ENCODE measurements around the gene ALK. TPM values are rescaled to one million over a fixed set of nuclear protein-coding genes. Genes with fewer than 3 reads are reported as not detected.

ALK gene
- total RNA-seq, 1 experiment from 2014 or later, result not detected

DNA sequence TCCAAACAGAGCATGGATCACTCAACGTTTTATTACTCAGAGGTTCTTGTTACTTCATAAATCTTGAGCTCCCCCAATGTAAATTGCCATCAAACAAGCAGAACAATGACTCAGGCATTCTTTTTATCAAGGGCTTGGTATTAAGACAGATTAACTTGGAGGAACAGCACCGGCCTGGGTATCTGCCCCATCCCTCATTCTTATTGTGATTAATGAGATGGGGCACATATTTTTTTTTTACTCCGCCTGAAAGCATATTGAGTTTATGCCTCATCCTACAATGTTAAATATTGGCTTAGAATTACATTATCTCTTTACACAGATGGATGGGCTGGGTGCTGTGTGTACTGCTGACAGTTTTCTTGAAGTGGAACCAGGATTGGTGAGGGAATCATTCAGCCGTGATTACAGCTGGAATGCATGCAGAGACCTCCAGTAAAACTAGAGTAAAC, 418.9 kb downstream of the ALK start:
- H3K14ac ChIP-seq (ENCODE audit: insufficient read depth, low read length), result no peak overlapping the region
- H3K56ac ChIP-seq (ENCODE audit: insufficient read length, low read depth, low read length), result no peak overlapping the region
- H3K23ac ChIP-seq (ENCODE audit: insufficient read length, low read depth, low read length), result no peak overlapping the region
- H3K36me3 Mint-ChIP-seq (ENCODE audit: insufficient read depth in 1 of 3, low read depth in 3 of 3), result no peaks in the 10 kb centered on the region
- no peaks in the 10 kb centered on the region; the same call in none of the 2 replicates for H3K27me3 Mint-ChIP-seq (ENCODE audit: low read depth)
- no peaks in the 10 kb centered on the region for H3K27me3 ChIP-seq (ENCODE audit: insufficient read depth, low read length)
- H4K8ac ChIP-seq (replicated peaks; ENCODE audit: insufficient read length, low read depth, low read length), result no peak overlapping the region
- no peaks in the 10 kb centered on the region for H3K4me1 ChIP-seq (ENCODE audit: insufficient read depth, low read length)
- H3K27ac Mint-ChIP-seq, result no peak overlapping the region
- no peak overlapping the region for H3K4me2 ChIP-seq (ENCODE audit: insufficient read depth, insufficient read length, low read length)
- no peak overlapping the region for H2AFZ ChIP-seq (ENCODE audit: low read length)
- no peak overlapping the region for H2BK20ac ChIP-seq (ENCODE audit: low read depth, low read length, poor library complexity, severe bottlenecking)
- no peak overlapping the region for H2BK5ac ChIP-seq (ENCODE audit: insufficient read length, low read length)
- no peak overlapping the region for H2BK15ac ChIP-seq (ENCODE audit: low read depth, low read length)
- H3K27ac ChIP-seq (ENCODE audit: insufficient read length, low read depth, low read length), result no peak overlapping the region
- H3K4ac ChIP-seq (ENCODE audit: low read depth, low read length), result no peak overlapping the region
- no peak overlapping the region for H2AK5ac ChIP-seq (ENCODE audit: insufficient read length, low read length)
- no peak overlapping the region for H4K5ac ChIP-seq (ENCODE audit: insufficient read length, low read depth, low read length)
- DNase-seq, result no peak
- H3K9ac ChIP-seq (ENCODE audit: extremely low read depth, insufficient read length, low read length), result no peak overlapping the region
- H3K4me1 Mint-ChIP-seq, result peaks cover 5 to 6% of the 10 kb centered on the region in 2 experiments; a peak in 3 of 4 replicates
- H3K9me3 Mint-ChIP-seq, result no peaks in the 10 kb centered on the region; a peak in 1 of 5 replicates
- H3T11ph ChIP-seq (ENCODE audit: low read length), result no peak overlapping the region
- H4K20me1 ChIP-seq (ENCODE audit: control insufficient read depth, insufficient read depth, insufficient read length), result no peaks in the 10 kb centered on the region
- H3K18ac ChIP-seq (ENCODE audit: insufficient read length, low read depth, low read length), result no peak overlapping the region
- H2BK12ac ChIP-seq (ENCODE audit: insufficient read length, low read depth, low read length), result no peak overlapping the region
- no peaks in the 10 kb centered on the region for H3K79me2 ChIP-seq (ENCODE audit: insufficient read depth, low read length)
- H2BK120ac ChIP-seq (ENCODE audit: low read depth, low read length, poor library complexity, severe bottlenecking), result no peak overlapping the region
- no peaks in the 10 kb centered on the region for H3K9me3 ChIP-seq (ENCODE audit: control insufficient read depth, low read depth, low read length)
- no peaks in the 10 kb centered on the region for H3K23me2 ChIP-seq (ENCODE audit: insufficient read length, low read depth, low read length, poor library complexity, severe bottlenecking)
- no CpG with 5 or more reads among the region's 4 CpGs for WGBS (ENCODE audit: extremely low coverage, insufficient read length, low lambda C conversion rate)
- TF ChIP-seq, protein P1, sequence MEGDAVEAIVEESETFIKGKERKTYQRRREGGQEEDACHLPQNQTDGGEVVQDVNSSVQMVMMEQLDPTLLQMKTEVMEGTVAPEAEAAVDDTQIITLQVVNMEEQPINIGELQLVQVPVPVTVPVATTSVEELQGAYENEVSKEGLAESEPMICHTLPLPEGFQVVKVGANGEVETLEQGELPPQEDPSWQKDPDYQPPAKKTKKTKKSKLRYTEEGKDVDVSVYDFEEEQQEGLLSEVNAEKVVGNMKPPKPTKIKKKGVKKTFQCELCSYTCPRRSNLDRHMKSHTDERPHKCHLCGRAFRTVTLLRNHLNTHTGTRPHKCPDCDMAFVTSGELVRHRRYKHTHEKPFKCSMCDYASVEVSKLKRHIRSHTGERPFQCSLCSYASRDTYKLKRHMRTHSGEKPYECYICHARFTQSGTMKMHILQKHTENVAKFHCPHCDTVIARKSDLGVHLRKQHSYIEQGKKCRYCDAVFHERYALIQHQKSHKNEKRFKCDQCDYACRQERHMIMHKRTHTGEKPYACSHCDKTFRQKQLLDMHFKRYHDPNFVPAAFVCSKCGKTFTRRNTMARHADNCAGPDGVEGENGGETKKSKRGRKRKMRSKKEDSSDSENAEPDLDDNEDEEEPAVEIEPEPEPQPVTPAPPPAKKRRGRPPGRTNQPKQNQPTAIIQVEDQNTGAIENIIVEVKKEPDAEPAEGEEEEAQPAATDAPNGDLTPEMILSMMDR (conservative IDR thresholded peaks at IDR 0.05), result no peak
- no peaks in the 10 kb centered on the region for H3K79me1 ChIP-seq (ENCODE audit: insufficient read depth, low read depth, low read length, poor library complexity, severe bottlenecking)
- no peak overlapping the region for H3K4me3 Mint-ChIP-seq
- no peak overlapping the region for H4K91ac ChIP-seq (ENCODE audit: insufficient read length, low read depth, low read length)
